CD4-positive, alpha-beta T cell treated with Interferon gamma for 1 hour (primary cell): ENCODE data around the gene GPR101.
"Not testable (repeated sequence)": the region's sequence is repeated elsewhere in the genome, so short reads cannot be mapped to it uniquely, and the experiment has no call there.

ENCODE experiments used
- DNase-seq: peaks from one replicate; pipeline ENCODE4 v3.0.0-alpha.2; 2020

The GPR101 gene

DNA sequence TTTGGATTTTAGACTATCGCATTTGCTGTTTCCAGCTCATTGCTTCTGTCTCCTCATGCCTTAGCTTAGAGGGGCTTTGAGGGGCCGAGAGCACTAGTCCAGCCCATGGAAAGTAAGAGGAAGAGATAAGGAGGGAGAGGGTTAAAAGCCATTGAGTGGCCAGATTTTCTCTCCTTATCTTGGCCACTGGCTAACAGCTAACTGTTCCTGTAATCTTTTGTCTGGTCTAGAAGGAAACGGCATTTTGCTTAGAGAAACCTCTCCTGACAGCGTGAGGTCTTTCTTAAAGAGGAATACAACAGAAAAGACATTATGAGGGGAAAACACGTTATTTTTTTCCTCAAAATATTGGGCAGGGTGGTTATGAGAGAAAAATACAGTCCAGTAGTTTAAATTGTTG, 7.9 kb downstream of the GPR101 start:
- DNase-seq: no peak

DNA sequence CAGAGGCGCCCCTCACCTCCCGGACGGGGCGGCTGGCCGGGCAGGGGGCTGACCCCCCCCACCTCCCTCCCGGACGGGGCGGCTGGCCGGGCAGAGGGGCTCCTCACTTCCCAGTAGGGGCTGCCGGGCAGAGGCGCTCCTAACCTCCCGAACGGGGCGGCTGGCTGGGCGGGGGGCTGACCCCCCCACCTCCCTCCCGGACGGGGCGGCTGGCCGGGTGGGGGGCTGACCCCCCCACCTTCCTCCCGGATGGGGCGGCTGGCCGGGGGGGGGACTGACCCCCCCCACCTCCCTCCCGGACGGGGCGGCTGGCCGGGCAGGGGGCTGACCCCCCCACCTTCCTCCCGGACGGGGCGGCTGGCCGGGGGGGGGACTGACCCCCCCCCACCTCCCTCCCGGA, 33.6 kb downstream of the GPR101 start:
- not testable (repeated sequence) for DNase-seq

DNA sequence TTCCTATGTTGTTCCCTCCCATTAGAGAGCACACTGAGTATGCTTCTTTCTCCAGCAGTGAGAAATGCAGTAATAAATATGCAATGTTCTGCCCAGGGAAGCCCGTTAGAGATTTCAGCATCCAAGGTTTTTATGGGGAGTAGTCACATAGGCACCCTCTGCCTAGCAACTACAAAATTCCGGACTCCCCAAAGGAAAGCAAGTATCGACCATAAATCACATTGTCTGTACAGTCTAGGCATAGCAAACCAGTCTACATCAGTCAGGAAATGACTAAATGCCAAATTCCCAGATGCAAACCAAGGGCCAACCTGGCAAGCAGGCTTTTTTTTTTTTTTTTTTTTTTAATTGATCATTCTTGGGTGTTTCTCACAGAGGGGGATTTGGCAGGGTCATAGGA, 34.8 kb downstream of the GPR101 start:
- DNase-seq: no peak
